HepG2 (cell line): ENCODE measurements around the gene CBFA2T2. TPM values are rescaled to one million over a fixed set of nuclear protein-coding genes. Genes with fewer than 3 reads are reported as not detected.

Source experiments
- EHMT2 ChIP-seq: fragments of 200-600 bp; sonication (generic); IDR thresholded peaks from 2 replicates; pipeline ENCODE4 v1.7.0; 2017; ENCODE audit warnings: antibody characterized with exemption, low read depth, low read length, borderline replicate concordance
- HHEX ChIP-seq: IDR thresholded peaks from 2 replicates; pipeline ENCODE4 v1.6.1; 2016; ENCODE audit warnings: control low read depth
- HNRNPLL ChIP-seq: fragments of 200-400 bp; formaldehyde crosslinking; IDR thresholded peaks from 2 replicates; pipeline ENCODE4 v1.6.1; 2017; ENCODE audit warnings: mild to moderate bottlenecking, low read depth, low read length; ENCODE audit not compliant: poor library complexity, severe bottlenecking
- HNRNPUL1 ChIP-seq: fragments of 200-400 bp; formaldehyde crosslinking; IDR thresholded peaks from 2 replicates; pipeline ENCODE4 v1.6.1; 2017; ENCODE audit warnings: low read depth, mild to moderate bottlenecking, low read length, moderate library complexity
- MIER2 ChIP-seq: IDR thresholded peaks from 2 replicates; pipeline ENCODE4 v1.6.1; 2016; ENCODE audit warnings: missing biosample characterization, missing genetic modification reagents
- MTA1 ChIP-seq: sonication (generic); formaldehyde crosslinking; IDR thresholded peaks from 2 replicates; pipeline ENCODE4 v1.4.0; 2020; ENCODE audit warnings: missing genetic modification reagents, mild to moderate bottlenecking, borderline replicate concordance
- NCOA2 ChIP-seq: sonication (generic); formaldehyde crosslinking; IDR thresholded peaks from 2 replicates; pipeline ENCODE4 v1.8.0; 2022; ENCODE audit warnings: inconsistent platforms
- SMYD3 ChIP-seq: sonication (generic); formaldehyde crosslinking; IDR thresholded peaks from 2 replicates; pipeline ENCODE4 v1.8.1; 2023; ENCODE audit warnings: mild to moderate bottlenecking, missing genetic modification reagents
- ZNF234 ChIP-seq: sonication (generic); formaldehyde crosslinking; conservative IDR thresholded peaks from 2 replicates; pipeline ENCODE4 v1.5.1; 2020; ENCODE audit warnings: mild to moderate bottlenecking, missing genetic modification reagents
- ZNF24 ChIP-seq: fragments of 450-650 bp; IDR thresholded peaks from 2 replicates; pipeline ENCODE4 v1.6.1; 2017; ENCODE audit warnings: antibody characterized with exemption, mild to moderate bottlenecking
- ZNF326 ChIP-seq: sonication (generic); formaldehyde crosslinking; IDR thresholded peaks from 2 replicates; pipeline ENCODE4 v1.4.0; 2020; ENCODE audit warnings: missing genetic modification reagents, borderline replicate concordance
- ZNF598 ChIP-seq: sonication (generic); formaldehyde crosslinking; IDR thresholded peaks from 2 replicates; pipeline ENCODE4 v1.5.1; 2020; ENCODE audit warnings: mild to moderate bottlenecking, missing genetic modification reagents, borderline replicate concordance
- ZNF792 ChIP-seq: IDR thresholded peaks from 2 replicates; pipeline ENCODE4 v1.6.1; 2016
- ZNF841 ChIP-seq: sonication (generic); formaldehyde crosslinking; IDR thresholded peaks from 2 replicates; pipeline ENCODE4 v1.8.1; 2023; ENCODE audit warnings: missing genetic modification reagents, borderline replicate concordance
- ZSCAN12 ChIP-seq: sonication (generic); formaldehyde crosslinking; IDR thresholded peaks from 2 replicates; pipeline ENCODE4 v1.9.0; 2021; ENCODE audit warnings: mild to moderate bottlenecking, missing genetic modification reagents
- polyA plus RNA-seq, 8 experiments: library from polyadenylated mRNA; depleted of rRNA in 3 of 8; stranded (reverse) in 7 of 8; unstranded in 1 of 8; fragments of >200 nt; fragmentation: Illumina TruSeq in 4 of 8; extraction: Trizol in 4 of 8; gene quantifications; 2 replicates each; pipeline versions ENCODE4 v1.2.1 to v1.2.3, GENCODE V29; 2011 to 2016; ENCODE audit warnings: low read depth in 4 of 8, missing spikeins in 1 of 8, mixed read lengths in 1 of 8; ENCODE audit not compliant: insufficient read depth in 1 of 8
- total RNA-seq, 5 experiments: library from RNA; depleted of rRNA; stranded (reverse); fragments of >200 nt; fragmentation: Illumina TruSeq; extraction: Trizol; gene quantifications; 2 replicates each; pipeline ENCODE4 v1.2.3, GENCODE V29; 2016; ENCODE audit warnings: low read depth in 1 of 5
- TF ChIP-seq, protein P1 (sequence below): sonication (generic); formaldehyde crosslinking; conservative IDR thresholded peaks from 2 replicates; pipeline ENCODE4 v1.5.0; 2020; ENCODE audit warnings: missing genetic modification reagents
- TF ChIP-seq, protein P2 (sequence below): sonication (generic); formaldehyde crosslinking; IDR thresholded peaks from 2 replicates; pipeline ENCODE4 v1.5.0; 2020; ENCODE audit warnings: mild to moderate bottlenecking, missing genetic modification reagents, borderline replicate concordance
- TF ChIP-seq, protein P3 (sequence below): sonication (generic); formaldehyde crosslinking; IDR thresholded peaks from 2 replicates; pipeline ENCODE4 v1.8.0; 2022; ENCODE audit warnings: missing genetic modification reagents, mild to moderate bottlenecking, borderline replicate concordance
- TF ChIP-seq, protein P4 (sequence below): sonication (generic); formaldehyde crosslinking; IDR thresholded peaks from 2 replicates; pipeline ENCODE4 v1.8.1; 2023; ENCODE audit warnings: missing genetic modification reagents, inconsistent platforms, borderline replicate concordance
- TF ChIP-seq, protein P5 (sequence below), 2 experiments: IDR thresholded peaks; 2 replicates each; pipeline ENCODE4 v1.6.1; 2011 to 2012; ENCODE audit warnings: low read length in 2 of 2, borderline replicate concordance in 1 of 2, low read depth in 1 of 2, mild to moderate bottlenecking in 1 of 2, moderate library complexity in 1 of 2

CBFA2T2 gene
- total and polyA plus RNA-seq, 2 of the 13 experiments (the other 11 are each of a cell fraction or from before 2014, with no cell fraction given): 6.3 to 21.2 TPM

DNA sequence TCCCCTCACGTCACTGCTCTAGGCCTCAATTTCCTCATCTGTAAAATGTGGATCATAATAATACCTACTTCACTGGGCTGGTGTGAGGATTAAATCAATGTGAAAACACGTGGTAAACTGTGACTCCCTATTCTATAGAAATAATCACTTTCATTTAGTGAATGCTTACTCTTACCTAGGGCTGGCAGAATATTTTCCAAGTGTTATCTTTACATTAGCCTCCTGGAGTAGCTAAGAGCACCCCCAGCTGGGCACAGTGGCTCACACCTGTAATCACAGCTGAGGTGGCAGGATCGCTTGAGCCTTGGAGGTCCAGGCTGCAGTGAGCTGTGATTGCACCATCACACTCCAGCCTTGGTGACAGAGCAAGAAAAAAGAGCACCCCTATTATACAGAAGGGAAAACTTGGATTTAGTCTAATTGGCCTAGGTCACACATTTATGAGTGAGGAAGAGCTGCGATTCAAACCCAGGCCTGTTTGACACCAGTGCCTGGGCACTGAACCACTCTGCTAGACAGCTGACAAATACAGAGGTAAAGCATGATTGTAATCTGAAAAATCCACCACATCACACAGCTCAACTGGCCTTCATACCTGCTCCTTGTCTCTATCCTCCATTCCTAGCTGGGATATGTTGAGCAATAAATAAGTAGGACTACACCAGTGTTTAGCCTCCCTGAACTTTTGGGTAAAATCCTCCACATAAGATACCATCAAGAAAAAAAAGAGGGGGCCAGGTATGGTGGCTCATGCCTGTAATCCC lies 44.9 kb upstream of the CBFA2T2 start (continued):
- TF ChIP-seq, protein P1, sequence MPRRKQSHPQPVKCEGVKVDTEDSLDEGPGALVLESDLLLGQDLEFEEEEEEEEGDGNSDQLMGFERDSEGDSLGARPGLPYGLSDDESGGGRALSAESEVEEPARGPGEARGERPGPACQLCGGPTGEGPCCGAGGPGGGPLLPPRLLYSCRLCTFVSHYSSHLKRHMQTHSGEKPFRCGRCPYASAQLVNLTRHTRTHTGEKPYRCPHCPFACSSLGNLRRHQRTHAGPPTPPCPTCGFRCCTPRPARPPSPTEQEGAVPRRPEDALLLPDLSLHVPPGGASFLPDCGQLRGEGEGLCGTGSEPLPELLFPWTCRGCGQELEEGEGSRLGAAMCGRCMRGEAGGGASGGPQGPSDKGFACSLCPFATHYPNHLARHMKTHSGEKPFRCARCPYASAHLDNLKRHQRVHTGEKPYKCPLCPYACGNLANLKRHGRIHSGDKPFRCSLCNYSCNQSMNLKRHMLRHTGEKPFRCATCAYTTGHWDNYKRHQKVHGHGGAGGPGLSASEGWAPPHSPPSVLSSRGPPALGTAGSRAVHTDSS (CRISPR knock-in tag): no peak
- TF ChIP-seq EHMT2 (no peak), ZNF792 (CRISPR knock-in tag) (no peak), MIER2 (CRISPR knock-in tag) (no peak), ZNF598 (CRISPR knock-in tag) (no peak), MTA1 (CRISPR knock-in tag) (no peak), NCOA2 (no peak), ZSCAN12 (CRISPR knock-in tag) (no peak), ZNF326 (no peak), ZNF24 (no peak), ZNF841 (CRISPR knock-in tag) (no peak), SMYD3 (CRISPR knock-in tag) (no peak), HNRNPLL (no peak), ZNF234 (CRISPR knock-in tag) (no peak), HHEX (CRISPR knock-in tag) (no peak), HNRNPUL1 (no peak)
- TF ChIP-seq, protein P2, sequence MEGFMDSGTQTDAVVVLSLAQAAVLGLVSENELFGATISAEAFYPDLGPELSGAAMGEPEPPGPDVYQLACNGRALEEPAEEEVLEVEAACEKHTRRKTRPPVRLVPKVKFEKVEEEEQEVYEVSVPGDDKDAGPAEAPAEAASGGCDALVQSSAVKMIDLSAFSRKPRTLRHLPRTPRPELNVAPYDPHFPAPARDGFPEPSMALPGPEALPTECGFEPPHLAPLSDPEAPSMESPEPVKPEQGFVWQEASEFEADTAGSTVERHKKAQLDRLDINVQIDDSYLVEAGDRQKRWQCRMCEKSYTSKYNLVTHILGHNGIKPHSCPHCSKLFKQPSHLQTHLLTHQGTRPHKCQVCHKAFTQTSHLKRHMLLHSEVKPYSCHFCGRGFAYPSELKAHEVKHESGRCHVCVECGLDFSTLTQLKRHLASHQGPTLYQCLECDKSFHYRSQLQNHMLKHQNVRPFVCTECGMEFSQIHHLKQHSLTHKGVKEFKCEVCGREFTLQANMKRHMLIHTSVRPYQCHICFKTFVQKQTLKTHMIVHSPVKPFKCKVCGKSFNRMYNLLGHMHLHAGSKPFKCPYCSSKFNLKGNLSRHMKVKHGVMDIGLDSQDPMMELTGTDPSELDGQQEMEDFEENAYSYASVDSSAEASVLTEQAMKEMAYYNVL: peak; percentile 57; the same call in 1 of the 2 replicates
- TF ChIP-seq, protein P3, sequence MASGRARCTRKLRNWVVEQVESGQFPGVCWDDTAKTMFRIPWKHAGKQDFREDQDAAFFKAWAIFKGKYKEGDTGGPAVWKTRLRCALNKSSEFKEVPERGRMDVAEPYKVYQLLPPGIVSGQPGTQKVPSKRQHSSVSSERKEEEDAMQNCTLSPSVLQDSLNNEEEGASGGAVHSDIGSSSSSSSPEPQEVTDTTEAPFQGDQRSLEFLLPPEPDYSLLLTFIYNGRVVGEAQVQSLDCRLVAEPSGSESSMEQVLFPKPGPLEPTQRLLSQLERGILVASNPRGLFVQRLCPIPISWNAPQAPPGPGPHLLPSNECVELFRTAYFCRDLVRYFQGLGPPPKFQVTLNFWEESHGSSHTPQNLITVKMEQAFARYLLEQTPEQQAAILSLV (CRISPR knock-in tag): no peak
- TF ChIP-seq, protein P4, sequence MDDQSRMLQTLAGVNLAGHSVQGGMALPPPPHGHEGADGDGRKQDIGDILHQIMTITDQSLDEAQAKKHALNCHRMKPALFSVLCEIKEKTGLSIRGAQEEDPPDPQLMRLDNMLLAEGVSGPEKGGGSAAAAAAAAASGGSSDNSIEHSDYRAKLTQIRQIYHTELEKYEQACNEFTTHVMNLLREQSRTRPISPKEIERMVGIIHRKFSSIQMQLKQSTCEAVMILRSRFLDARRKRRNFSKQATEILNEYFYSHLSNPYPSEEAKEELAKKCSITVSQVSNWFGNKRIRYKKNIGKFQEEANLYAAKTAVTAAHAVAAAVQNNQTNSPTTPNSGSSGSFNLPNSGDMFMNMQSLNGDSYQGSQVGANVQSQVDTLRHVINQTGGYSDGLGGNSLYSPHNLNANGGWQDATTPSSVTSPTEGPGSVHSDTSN: no peak
- TF ChIP-seq, protein P5, sequence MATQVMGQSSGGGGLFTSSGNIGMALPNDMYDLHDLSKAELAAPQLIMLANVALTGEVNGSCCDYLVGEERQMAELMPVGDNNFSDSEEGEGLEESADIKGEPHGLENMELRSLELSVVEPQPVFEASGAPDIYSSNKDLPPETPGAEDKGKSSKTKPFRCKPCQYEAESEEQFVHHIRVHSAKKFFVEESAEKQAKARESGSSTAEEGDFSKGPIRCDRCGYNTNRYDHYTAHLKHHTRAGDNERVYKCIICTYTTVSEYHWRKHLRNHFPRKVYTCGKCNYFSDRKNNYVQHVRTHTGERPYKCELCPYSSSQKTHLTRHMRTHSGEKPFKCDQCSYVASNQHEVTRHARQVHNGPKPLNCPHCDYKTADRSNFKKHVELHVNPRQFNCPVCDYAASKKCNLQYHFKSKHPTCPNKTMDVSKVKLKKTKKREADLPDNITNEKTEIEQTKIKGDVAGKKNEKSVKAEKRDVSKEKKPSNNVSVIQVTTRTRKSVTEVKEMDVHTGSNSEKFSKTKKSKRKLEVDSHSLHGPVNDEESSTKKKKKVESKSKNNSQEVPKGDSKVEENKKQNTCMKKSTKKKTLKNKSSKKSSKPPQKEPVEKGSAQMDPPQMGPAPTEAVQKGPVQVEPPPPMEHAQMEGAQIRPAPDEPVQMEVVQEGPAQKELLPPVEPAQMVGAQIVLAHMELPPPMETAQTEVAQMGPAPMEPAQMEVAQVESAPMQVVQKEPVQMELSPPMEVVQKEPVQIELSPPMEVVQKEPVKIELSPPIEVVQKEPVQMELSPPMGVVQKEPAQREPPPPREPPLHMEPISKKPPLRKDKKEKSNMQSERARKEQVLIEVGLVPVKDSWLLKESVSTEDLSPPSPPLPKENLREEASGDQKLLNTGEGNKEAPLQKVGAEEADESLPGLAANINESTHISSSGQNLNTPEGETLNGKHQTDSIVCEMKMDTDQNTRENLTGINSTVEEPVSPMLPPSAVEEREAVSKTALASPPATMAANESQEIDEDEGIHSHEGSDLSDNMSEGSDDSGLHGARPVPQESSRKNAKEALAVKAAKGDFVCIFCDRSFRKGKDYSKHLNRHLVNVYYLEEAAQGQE (IDR thresholded peaks at IDR 0.05; ENCODE audit: borderline replicate concordance in 1 of 2, low read depth in 1 of 2, low read length in 2 of 2): no peak
